GM19351 (cell line): Measurements from ENCODE around the gene KIF9.
"Not testable (repeated sequence)": the region's sequence is repeated elsewhere in the genome, so short reads cannot be mapped to it uniquely, and the experiment has no call there.

ENCODE experiments used
- ATAC-seq: cut with Tn5 transposase; IDR thresholded peaks from one replicate; pipeline ENCODE4 v1.9.1; 2021; ENCODE audit warnings: mild to moderate bottlenecking, moderate library complexity; ENCODE audit not compliant: unreplicated experiment

KIF9 gene

GRCh38 chr3:47194994-47195393 is 87.6 kb downstream of the KIF9 start:
- no peak for ATAC-seq

- ATAC-seq, result no peak
These were observed 88.4 kb downstream of the KIF9 start for GRCh38 chr3:47193871-47194859.

GRCh38 chr3:47186285-47186684 is 96.3 kb downstream of the KIF9 start:
- ATAC-seq, result no peak

DNA sequence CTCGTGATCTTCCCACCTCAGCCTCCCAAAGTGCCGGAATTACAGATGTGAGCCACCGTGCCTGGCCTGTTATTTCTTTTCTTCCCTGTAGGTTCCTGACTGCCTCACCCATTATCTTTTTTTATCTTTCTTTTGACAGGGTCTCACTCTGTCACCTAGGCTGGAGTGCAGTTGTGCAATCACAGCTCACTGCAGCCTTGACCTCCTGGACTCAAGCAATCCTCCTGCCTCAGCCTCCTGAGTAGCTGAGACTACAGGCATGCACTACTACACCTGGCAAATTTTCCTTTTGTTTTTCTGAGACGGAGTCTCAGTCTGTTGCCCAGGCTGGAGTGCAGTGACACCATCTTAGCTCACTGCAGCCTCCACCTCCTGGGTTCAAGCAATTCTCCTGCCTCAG is 100.9 kb downstream of the KIF9 start:
- not testable (repeated sequence) for ATAC-seq

DNA sequence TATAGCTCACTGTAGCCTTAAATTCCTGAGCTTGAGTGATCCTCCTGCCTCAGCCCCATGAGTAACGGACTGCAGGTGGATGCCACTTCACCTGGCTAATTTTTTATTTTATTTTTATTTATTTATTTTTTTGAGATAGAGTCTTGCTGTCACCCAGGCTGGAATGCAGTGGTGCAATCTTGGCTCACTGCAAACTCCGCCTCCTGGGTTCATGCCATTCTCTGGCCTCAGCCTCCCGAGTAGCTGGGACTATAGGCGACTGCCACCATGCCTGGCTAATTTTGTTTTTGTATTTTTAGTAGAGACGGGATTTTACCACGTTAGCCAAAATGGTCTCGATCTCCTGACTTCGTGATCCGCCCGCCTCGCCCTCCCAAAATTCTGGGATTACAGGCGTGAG is 102.6 kb downstream of the KIF9 start:
- ATAC-seq, result not testable (repeated sequence)
